Bronchial smooth muscle cell (primary cell): ENCODE data around the gene CEACAM5. TPM values are rescaled to one million over a fixed set of nuclear protein-coding genes. Genes with fewer than 3 reads are reported as not detected.

Source experiments
- total RNA-seq: library from RNA; depleted of rRNA; stranded (reverse); fragments of >200 nt; gene quantifications from 2 replicates; pipeline ENCODE4 v1.2.1, GENCODE V29; 2014

The CEACAM5 gene
- total RNA-seq: not detected in 2 replicates

DNA sequence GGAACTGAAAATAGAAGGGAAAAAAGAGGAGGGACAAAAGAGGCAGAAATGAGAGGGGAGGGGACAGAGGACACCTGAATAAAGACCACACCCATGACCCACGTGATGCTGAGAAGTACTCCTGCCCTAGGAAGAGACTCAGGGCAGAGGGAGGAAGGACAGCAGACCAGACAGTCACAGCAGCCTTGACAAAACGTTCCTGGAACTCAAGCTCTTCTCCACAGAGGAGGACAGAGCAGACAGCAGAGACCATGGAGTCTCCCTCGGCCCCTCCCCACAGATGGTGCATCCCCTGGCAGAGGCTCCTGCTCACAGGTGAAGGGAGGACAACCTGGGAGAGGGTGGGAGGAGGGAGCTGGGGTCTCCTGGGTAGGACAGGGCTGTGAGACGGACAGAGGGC, at the start of gene CEACAM5:
Gene CEACAM5, plus strand, starts transcription at position 146 of the 400 bp plus-strand sequence. Its CDS starts 106 bp downstream, at position 252.

GRCh38 chr19:41688098-41688497, 20.3 kb upstream of the CEACAM5 start, which contains the start of gene CEACAM7:
Gene CEACAM7 (minus strand): TSS chr19:41688270. CDS start chr19:41688165, 105 bp downstream.

DNA sequence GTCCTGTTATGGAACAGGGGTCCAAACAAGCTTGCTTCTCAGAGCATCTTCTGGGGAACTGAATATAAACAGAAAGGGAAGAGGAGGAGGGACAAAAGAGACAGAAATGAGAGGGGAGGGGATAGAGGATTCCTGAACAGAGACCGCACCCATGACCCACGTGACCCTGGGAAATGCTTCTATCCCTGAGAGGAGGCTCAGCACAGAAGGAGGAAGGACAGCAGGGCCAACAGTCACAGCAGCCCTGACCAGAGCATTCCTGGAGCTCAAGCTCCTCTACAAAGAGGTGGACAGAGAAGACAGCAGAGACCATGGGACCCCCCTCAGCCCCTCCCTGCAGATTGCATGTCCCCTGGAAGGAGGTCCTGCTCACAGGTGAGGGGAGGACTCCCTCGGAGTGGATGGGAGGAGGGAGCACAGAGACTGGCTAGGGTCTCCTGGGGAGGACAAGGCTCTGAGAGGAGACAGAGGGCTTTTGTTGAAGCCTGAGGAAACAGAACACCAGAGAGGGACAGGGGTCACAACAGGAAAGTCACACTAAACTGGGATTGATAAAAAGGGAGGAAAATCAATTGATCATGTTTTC, 47.0 kb downstream of the CEACAM5 start, which contains the start of gene CEACAM6:
Gene CEACAM6, plus strand, starts transcription at position 203 of the 586 bp plus-strand sequence. Its CDS starts 109 bp downstream, at position 312.

Other genes with a start within 250 kb of the CEACAM5 start
- gene CEACAM21, start 132.5 kb upstream of the CEACAM5 start, total RNA-seq: not detected in 2 replicates
- gene CEACAM4, start 81.6 kb upstream of the CEACAM5 start, total RNA-seq: not detected in 2 replicates
- gene CEACAM7, start 20.4 kb upstream of the CEACAM5 start, total RNA-seq: not detected in 2 replicates
- not detected in 2 replicates for gene CEACAM6, start 46.9 kb downstream of the CEACAM5 start, total RNA-seq
- not detected in 2 replicates for gene CEACAM3, start 88.0 kb downstream of the CEACAM5 start, total RNA-seq
- gene LYPD4, start 136.1 kb downstream of the CEACAM5 start, total RNA-seq: not detected in 2 replicates
- gene DMRTC2, start 136.4 kb downstream of the CEACAM5 start, total RNA-seq: not detected in 2 replicates
- gene RPS19, start 151.6 kb downstream of the CEACAM5 start, total RNA-seq: 2,260 and 3,929 TPM in 2 replicates
- gene CD79A, start 168.7 kb downstream of the CEACAM5 start, total RNA-seq: not detected in 2 replicates
- 16.0 and 23.3 TPM in 2 replicates for gene ARHGEF1, start 174.6 kb downstream of the CEACAM5 start, total RNA-seq
- 0.16 TPM in 1 of 2 replicates, not detected in the other for gene ERFL, start 219.8 kb downstream of the CEACAM5 start, total RNA-seq